ENCODE results near the gene OR10H1. TPM values are rescaled to one million over a fixed set of nuclear protein-coding genes. Genes with fewer than 3 reads are reported as not detected.
"Not testable (repeated sequence)": the region's sequence is repeated elsewhere in the genome, so short reads cannot be mapped to it uniquely, and the experiment has no call there.

Gene OR10H1
- total and polyA plus RNA-seq, 9 of the 15 experiments (the other 6 are each of a cell fraction or from before 2014, with no cell fraction given), result not detected

DNA sequence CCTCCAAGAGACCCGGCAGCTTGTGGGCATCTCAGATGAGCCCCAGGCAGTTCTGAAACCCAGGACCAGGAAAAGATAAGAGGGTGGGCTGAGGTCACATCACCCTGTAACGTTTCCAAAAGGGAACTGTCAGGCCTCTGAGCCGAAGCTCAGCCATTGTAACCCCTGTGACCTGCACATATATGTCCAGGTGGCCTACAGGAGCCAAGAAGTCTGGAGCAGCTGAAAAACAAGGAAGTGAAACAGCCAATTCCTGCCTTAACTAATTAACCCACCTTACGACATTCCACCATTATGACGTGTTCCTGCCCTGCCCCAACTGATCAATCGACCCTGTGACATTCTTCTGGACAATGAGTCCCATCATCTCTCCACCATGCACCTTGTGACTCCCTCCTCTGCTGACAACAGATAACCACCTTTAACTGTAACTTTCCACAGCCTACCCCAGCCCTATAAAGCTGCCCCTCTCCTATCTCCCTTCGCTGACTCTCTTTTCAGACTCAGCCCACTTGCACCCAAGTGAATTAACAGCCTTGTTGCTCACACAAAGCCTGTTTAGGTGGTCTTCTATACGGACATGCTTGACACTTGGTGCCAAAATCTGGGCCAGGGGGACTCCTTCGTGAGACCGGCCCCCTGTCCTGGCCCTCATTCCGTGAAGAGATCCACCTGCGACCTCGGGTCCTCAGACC lies 13.3 kb upstream of the OR10H1 start:
- BruUV-seq (replicated peaks), result TSS peak; percentile 73
- WGBS (ENCODE audit: insufficient coverage, low coverage, missing lambda C conversion rate), result 1% methylated on average over 13 of the region's 13 CpGs
- POLR2A ChIA-PET, result interaction anchor here (0.6 to 1.8 kb wide), 5 partner anchors 8 to 284 kb away, joined by 3 to 22 read pairs (median 3); no protein-coding TSS in a partner anchor
- Histone ChIP-seq H3K27ac (ENCODE audit: extremely low read depth, low read depth, low read length) (peak overlapping the region; percentile 83), H2AFZ (ENCODE audit: low read depth, low read length) (peak overlapping the region; percentile 88), H3K4me3 (peak overlapping the region; percentile 54), H3K36me3 (ENCODE audit: control insufficient read depth, insufficient read depth, low read length) (peaks cover 35% of the 10 kb centered on the region), H3K9ac (ENCODE audit: insufficient read depth in 1 of 2, low read depth in 2 of 2, low read length in 2 of 2) (peak overlapping the region; percentile 80 to 86; a peak in 3 of 4 replicates), H3K4me1 (replicated peaks in 1 of 2; ENCODE audit: control insufficient read depth in 2 of 2, insufficient read depth in 2 of 2, low read length in 2 of 2) (peaks cover 6 to 39% of the 10 kb centered on the region in 2 experiments), H3K79me2 (ENCODE audit: control insufficient read depth, insufficient read depth, low read length) (peaks cover 56% of the 10 kb centered on the region), H3K4me2 (ENCODE audit: insufficient read depth, low read length) (peak overlapping the region; percentile 88)
- in situ Hi-C loops (cut with MboI); intact Hi-C loops (cut with micrococcal nuclease); H3K9me1 ChIP-seq (ENCODE audit: control insufficient read depth, insufficient read depth, low read length); H4K20me1 ChIP-seq (replicated peaks; ENCODE audit: control insufficient read depth, insufficient read depth, low read length); H3K9me3 ChIP-seq (replicated peaks; ENCODE audit: control insufficient read depth, insufficient read depth, low read depth, low read length); CTCF ChIA-PET (ENCODE audit: low intra/inter-chr PET ratio); H3K27me3 ChIP-seq (ENCODE audit: control insufficient read depth in 2 of 2, insufficient read depth in 2 of 2, low read length in 2 of 2); TF ChIP-seq ATF1 (CRISPR knock-in tag; IDR thresholded peaks at IDR 0.05): not testable (repeated sequence)
- peak; percentile 81 for FAIRE-seq
- DNase-seq (ENCODE audit: extremely low read depth in 1 of 4, low spot score in 3 of 4), result peak in 2 of 4 experiments; percentile 21 to 87
- ATAC-seq, result peak; percentile 51
- TF ChIP-seq ATF4 (CRISPR knock-in tag; IDR thresholded peaks at IDR 0.05) (peak; percentile 70), KDM1A (IDR thresholded peaks at IDR 0.05) (peak in 1 of 2 experiments; percentile 66; a peak in 3 of 4 replicates), RAD51 (IDR thresholded peaks at IDR 0.05; ENCODE audit: borderline replicate concordance, low read depth) (0 out of 2 replicates have a peak, but pooled peaks have one; percentile 19), EHMT2 (IDR thresholded peaks at IDR 0.05) (peak; percentile 70; the same call in 1 of the 2 replicates), CBFA2T2 (conservative IDR thresholded peaks at IDR 0.05) (peak; percentile 89), KHSRP (IDR thresholded peaks at IDR 0.05) (0 out of 2 replicates have a peak, but pooled peaks have one; percentile 36), NFIC (IDR thresholded peaks at IDR 0.05) (peak; percentile 73), ZBTB9 (CRISPR knock-in tag; IDR thresholded peaks at IDR 0.05) (peak; percentile 91), ZNF165 (CRISPR knock-in tag; IDR thresholded peaks at IDR 0.05; ENCODE audit: borderline replicate concordance) (peak; percentile 84; the same call in 1 of the 2 replicates), MEIS2 (IDR thresholded peaks at IDR 0.05; ENCODE audit: partially characterized antibody) (peak; percentile 67), SOX6 (IDR thresholded peaks at IDR 0.05) (peak; percentile 87), ELF2 (CRISPR knock-in tag; IDR thresholded peaks at IDR 0.05) (peak; percentile 79), ARID3B (CRISPR knock-in tag; IDR thresholded peaks at IDR 0.05; ENCODE audit: borderline replicate concordance) (peak; percentile 83; the same call in 1 of the 2 replicates), JUND (IDR thresholded peaks at IDR 0.05; ENCODE audit: borderline replicate concordance, low read depth, low read length) (peak; percentile 67; the same call in 1 of the 2 replicates), JUND (tag; IDR thresholded peaks at IDR 0.05; ENCODE audit: borderline replicate concordance, low read depth, low read length) (peak; percentile 76; the same call in 1 of the 3 replicates), SIN3A (IDR thresholded peaks at IDR 0.05; ENCODE audit: borderline replicate concordance in 2 of 2, control insufficient read depth in 1 of 2, low read depth in 2 of 2, low read length in 2 of 2) (0 out of 4 replicates have a peak, but pooled peaks of 1 of the 2 experiments have one; percentile 44), CC2D1A (IDR thresholded peaks at IDR 0.05) (peak; percentile 59; the same call in 1 of the 2 replicates), PTRF (tag; IDR thresholded peaks at IDR 0.05) (peak; percentile 84), ATF1 (tag; IDR thresholded peaks at IDR 0.05) (peak; percentile 92)
